HG03095 (cell line): ENCODE measurements around the gene RNF217.
"Not testable (repeated sequence)": the region's sequence is repeated elsewhere in the genome, so short reads cannot be mapped to it uniquely, and the experiment has no call there.

Source experiments
- ATAC-seq: cut with Tn5 transposase; IDR thresholded peaks from one replicate; pipeline ENCODE4 v1.9.1; 2021; ENCODE audit warnings: moderate library complexity; ENCODE audit not compliant: unreplicated experiment

RNF217 gene

DNA sequence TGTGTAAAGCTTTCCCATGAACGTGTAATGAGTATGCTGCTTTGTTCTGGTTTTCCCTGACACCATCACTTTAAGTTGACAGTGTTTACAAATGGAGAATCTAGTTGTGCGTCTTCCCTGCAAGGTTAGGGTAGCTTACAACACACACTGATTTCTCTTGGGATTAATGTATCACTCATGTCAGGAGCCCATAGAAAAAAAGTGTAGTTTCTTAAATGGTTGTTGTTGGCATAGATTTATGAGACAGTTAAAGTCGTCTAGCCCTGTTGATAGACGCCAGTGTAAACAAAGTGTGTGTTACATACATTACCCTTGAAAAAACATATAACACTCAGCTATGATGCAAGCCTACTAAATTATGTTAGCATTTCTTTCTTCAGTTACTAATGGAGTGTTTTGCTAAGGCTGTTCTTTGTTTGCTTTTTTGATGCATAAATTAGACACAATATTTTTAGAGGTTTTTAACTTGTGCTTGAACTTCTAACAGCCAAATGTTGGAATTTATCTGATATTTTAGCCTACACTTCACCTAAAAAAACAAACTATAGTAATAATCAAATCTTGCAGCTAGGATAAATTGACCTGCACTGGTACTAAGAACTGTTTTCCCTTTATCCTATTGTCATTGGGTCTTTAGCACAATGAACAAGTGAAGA, 88.6 kb downstream of the RNF217 start:
- no peak for ATAC-seq

GRCh38 chr6:125053809-125054208, 91.6 kb downstream of the RNF217 start:
- no peak for ATAC-seq

DNA sequence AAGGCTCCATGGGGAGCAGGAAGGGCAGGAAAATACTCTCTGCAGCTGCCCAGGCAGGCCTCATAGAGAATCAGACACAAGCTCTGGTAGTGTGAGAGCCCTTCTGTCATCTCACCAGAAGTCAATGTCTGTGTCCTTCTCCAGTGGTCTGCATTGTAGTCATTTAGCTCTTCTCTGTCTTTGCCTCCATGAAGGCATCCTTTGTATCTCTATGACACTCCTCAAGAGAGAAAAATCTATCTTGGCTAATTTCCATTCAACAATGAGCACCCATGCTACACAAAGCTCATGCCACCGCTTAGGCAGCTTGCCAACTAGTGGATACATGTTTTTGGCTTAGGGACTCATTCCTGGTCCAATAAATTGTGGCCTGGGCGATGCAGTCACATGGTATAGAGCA, 92.1 kb downstream of the RNF217 start:
- ATAC-seq = no peak

DNA sequence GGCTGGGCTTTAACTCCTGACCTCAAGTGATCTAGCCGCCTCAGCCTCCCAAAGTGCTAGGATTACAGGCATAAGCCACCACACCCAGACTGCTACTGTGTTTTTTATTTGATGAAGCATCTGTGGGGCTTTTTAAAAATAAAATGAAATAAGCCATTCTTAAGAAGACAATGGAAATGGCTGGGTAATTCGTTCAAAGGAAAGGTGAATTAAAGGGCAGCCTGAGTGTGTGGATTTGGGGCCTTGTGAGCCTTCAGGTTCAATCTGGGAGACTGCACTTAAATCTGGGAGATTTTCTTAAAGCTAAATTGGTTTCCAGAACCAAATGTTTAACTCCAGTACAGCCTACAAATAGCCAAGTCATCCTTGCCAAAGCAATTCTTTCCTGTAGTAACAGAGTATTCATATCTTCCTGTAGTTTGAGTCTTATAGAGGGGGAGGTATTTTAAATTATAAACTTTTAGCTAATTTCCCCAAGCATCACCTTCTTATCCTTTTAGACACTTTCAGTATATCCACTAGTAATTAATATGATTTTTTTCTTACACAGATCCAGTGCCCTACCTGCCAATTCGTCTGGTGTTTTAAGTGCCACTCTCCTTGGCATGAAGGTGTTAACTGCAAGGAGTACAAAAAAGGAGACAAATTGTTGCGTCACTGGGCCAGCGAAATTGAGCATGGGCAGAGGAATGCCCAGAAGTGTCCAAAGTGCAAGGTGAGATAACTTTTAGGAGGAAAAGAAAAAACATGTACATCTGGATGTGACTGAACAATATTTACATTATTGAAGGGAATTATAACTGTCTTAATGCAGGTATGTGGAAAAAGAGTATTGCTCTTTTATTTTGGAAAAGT, 95.4 kb downstream of the RNF217 start:
- ATAC-seq = no peak

DNA sequence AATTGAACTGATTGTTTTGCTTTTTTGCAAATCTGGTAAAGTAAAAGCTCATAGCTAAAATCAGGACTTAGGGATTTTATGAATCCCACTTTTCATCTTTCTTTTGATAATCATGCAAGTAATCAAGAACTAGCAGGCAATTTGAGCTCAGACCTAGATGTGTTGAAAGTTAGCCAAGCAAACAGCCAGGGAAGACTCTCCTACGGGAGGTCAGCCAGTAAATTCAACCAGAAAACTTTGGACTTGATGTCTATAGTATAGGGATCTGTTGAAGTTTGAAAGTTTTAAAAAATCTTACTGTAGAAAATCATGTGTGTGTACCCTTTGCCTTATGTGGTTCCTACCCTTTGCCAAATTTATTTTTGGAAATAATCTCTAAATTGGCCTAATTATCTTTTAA, 96.3 kb downstream of the RNF217 start:
- no peak for ATAC-seq

GRCh38 chr6:125063307-125063706, 101.1 kb downstream of the RNF217 start:
- no peak for ATAC-seq

- no peak for ATAC-seq
Measured at GRCh38 chr6:125066140-125066539, 103.9 kb downstream of the RNF217 start.

GRCh38 chr6:125066964-125067363, 104.7 kb downstream of the RNF217 start:
- no peak for ATAC-seq

DNA sequence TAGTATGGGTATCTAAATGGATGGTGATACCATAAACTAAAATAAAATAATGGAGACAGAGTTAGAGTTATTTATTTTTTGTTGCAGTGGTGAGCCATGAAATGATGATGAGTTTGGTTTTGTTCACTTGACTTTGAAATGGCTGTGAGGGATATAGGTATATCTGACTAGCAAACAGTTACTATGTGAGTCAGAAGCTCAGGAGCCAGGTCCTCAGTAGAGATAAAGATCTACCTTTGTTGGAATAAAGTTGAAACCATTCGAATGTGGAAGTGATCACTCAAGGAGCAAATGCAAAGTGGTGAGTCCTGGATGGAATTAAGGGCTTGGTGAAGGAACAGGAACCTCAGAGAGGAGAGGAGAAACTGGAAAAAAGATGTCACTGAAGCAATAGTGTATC, 105.3 kb downstream of the RNF217 start:
- ATAC-seq = no peak

DNA sequence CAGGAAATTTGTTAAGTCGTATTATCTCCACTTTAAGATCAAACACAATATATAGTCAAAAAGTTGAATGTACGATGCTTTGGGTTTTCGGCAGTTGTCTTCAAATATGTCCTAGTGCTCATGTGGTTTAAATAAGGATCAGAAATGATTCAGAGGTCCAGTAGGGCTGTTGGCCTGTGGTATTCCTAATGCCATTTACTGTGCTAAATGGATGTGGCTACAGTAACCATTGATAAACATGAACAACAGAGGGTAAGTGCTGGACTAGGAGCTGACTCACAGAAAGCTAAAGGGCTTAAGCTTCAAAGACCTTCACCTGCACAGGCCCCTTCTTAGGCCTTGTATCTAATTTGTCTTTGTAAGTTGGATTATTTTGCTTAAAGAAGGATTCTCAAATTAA, 110.8 kb downstream of the RNF217 start:
- no peak for ATAC-seq

DNA sequence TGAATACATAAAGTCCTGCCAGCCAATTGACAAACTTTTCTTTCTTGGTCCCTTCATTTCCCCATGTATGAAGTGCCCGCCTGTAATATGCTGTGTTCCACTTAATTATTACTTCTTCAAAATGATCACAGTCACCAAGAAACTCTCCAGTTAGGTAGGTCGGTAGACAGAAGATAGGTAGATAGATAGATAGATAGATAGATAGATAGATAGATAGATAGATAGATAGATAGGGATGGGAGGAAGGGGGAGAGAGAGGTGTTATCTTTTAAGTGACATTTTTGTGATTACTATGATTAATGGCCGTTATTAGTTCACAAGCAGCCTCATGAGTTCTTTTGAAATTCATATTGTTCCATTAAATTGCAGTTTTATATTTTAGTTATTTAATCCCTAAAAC, 111.9 kb downstream of the RNF217 start:
- no peak for ATAC-seq

DNA sequence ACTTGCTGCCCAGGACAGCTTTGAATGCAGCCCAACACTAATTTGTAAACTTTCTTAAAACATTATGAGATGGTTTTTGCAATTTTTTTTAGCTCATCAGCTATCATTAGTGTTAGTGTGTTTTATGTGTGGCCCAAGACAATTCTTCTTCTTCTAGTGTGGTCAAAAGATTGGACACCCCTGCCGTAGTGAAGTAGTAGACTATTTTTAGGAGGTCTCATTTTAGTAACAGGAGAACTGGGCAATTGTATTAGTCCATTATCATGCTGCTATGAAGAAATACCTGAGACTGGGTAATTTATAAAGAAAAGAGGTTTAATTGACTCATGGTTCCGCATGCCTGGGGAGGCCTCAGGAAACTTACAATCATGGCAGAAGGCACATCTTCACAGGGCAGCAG, 112.8 kb downstream of the RNF217 start:
- ATAC-seq = not testable (repeated sequence)

DNA sequence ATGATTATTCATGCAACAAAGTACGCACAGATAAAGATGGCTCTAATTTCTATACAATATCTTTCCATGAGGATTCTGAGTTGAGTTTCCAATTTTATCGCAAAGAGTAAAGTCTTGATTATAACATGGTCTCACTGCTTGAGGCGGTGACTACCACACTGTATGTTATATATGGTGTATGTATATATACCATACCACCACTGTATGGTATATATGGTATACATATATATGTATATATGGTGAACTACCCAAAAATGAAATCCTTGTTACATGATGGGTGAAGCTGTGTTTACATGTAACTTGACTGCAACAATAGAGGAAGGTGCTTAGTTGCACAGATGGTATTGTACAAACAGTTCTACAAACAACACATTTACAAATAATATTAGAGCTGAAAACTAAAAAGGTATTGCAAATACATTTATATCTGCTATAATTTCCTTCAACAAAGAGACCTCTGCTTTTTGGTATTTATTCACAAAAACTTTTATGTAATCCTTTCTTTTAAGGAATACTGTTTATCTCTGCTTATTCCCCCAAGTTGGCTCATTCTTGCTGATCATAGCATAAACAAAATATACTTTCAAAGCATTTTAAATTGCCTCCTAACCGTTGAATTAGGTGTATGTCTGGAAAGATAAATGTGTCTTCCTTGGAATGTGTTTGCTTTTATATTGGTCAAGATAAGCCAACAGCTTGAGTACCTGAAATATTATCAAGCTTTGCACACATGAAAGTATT, 113.7 kb downstream of the RNF217 start:
- ATAC-seq = no peak

DNA sequence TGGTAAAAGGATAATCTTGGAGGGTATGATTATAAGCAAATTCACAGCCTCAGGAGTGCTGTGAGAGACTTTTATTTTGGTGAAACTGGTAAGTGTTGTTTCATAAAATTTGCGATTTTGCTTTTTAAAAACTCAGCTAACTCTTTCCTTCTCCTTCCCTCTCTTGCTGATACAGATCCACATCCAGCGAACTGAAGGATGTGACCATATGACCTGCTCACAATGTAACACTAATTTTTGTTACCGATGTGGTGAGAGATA, 114.2 kb downstream of the RNF217 start:
- ATAC-seq = no peak

- ATAC-seq = no peak
Measured at GRCh38 chr6:125077453-125077852, 115.2 kb downstream of the RNF217 start.

GRCh38 chr6:125078602-125079321, 116.5 kb downstream of the RNF217 start:
- ATAC-seq = no peak

GRCh38 chr6:125082908-125083683, 120.9 kb downstream of the RNF217 start:
- ATAC-seq = no peak

GRCh38 chr6:125083684-125083990, 121.4 kb downstream of the RNF217 start:
- ATAC-seq = no peak

DNA sequence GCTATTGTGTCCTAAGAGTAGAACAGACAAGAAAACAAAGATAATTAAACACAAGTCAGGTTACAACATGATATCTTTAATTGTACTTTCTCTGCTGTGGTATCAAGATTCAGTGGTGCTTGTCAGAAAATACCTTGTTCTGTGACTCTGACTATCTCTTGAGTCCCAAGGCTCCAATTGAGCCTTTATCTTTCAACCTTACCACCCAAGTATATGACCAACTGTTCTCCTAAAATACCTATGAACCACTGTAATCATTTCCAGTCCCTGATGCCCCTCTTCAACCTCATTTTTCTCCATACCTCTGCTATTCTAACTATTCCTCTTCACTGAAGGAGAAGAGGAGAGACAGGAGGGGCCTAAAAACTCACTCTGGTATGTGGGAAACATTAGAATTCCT, 124.5 kb downstream of the RNF217 start:
- no peak for ATAC-seq

GRCh38 chr6:125088963-125089362, 126.7 kb downstream of the RNF217 start:
- ATAC-seq = no peak

- ATAC-seq = no peak
Measured at GRCh38 chr6:125094563-125094962, 132.3 kb downstream of the RNF217 start.
